MCF 10A (cell line): Measurements from ENCODE around the gene AGBL5. TPM values are rescaled to one million over a fixed set of nuclear protein-coding genes. Genes with fewer than 3 reads are reported as not detected.

Experiments used
- BruUV-seq: library from RNA; stranded (reverse); fragments of 400-500 nt; replicated peaks from 2 replicates; lab custom pipeline; 2021; lab: Mats Ljungman, UMichigan
- CTCF ChIA-PET: fragments of 300-600 bp; sonication (Branson Sonifier 250); formaldehyde crosslinking; extraction: SDS; loops from one replicate; lab custom pipeline; 2021; ENCODE audit warnings: antibody characterized with exemption, inconsistent platforms; lab: Yijun Ruan, JAX
- POLR2A ChIA-PET: fragments of 300-600, 350-650 bp; sonication (Branson Sonifier 250); formaldehyde crosslinking; extraction: SDS; loops from one replicate; lab custom pipeline; 2020; ENCODE audit warnings: antibody characterized with exemption, inconsistent platforms; lab: Yijun Ruan, JAX
- DNase-seq: peaks from one replicate; pipeline ENCODE4 v3.0.0-alpha.2; 2018; ENCODE audit not compliant: unreplicated experiment
- H3K27ac Mint-ChIP-seq: one replicate; pipeline ENCODE4 v1.8.0; 2022; ENCODE audit warnings: mild to moderate bottlenecking, low read depth, mixed read lengths; ENCODE audit not compliant: unreplicated experiment
- H3K27me3 Mint-ChIP-seq: one replicate; pipeline ENCODE4 v1.8.0; 2022; ENCODE audit warnings: mixed read lengths; ENCODE audit not compliant: insufficient read depth, unreplicated experiment
- H3K36me3 Mint-ChIP-seq: one replicate; pipeline ENCODE4 v1.8.0; 2022; ENCODE audit warnings: mild to moderate bottlenecking, moderate library complexity, mixed read lengths; ENCODE audit not compliant: insufficient read depth, unreplicated experiment
- H3K4me1 Mint-ChIP-seq: one replicate; pipeline ENCODE4 v1.8.0; 2022; ENCODE audit warnings: mixed read lengths; ENCODE audit not compliant: insufficient read depth, unreplicated experiment
- H3K4me3 Mint-ChIP-seq: one replicate; pipeline ENCODE4 v1.8.0; 2022; ENCODE audit warnings: mild to moderate bottlenecking, moderate library complexity, mixed read lengths; ENCODE audit not compliant: unreplicated experiment
- H3K9me3 Mint-ChIP-seq: one replicate; pipeline ENCODE4 v1.8.0; 2022; ENCODE audit warnings: mixed read lengths; ENCODE audit not compliant: unreplicated experiment
- intact Hi-C: fragments of 100-400 bp; cut with micrococcal nuclease; formaldehyde crosslinking; loops from 2 replicates; pipeline ENCODE4 v1.14.1; 2022
- total RNA-seq: library from RNA; stranded (reverse); gene quantifications from 2 replicates; pipeline ENCODE4 v1.2.3, GENCODE V29; 2022
- TF ChIP-seq, protein P1 (sequence below): fragments of 200-600 bp; IDR thresholded peaks from one replicate; pipeline ENCODE4 v1.8.0; 2022; ENCODE audit warnings: antibody characterized with exemption, mild to moderate bottlenecking; ENCODE audit not compliant: unreplicated experiment

AGBL5 gene
- total RNA-seq, 1 experiment from 2014 or later: 22.7 TPM

GRCh38 chr2:27019459-27019858 lies 32.0 kb upstream of the AGBL5 start:
- BruUV-seq: no TSS peak
- H3K9me3 Mint-ChIP-seq: no peaks in the 10 kb centered on the region
- intact Hi-C loops: no loop called here
- POLR2A ChIA-PET: interaction anchor here (1.8 kb wide), 1 partner anchor 15 kb away, joined by 4 read pairs; no protein-coding TSS in a partner anchor
- CTCF ChIA-PET: interaction anchor here (2.2 to 13.1 kb wide), 2 partner anchors 56 to 70 kb away, joined by 6 to 371 read pairs; no protein-coding TSS in a partner anchor
- DNase-seq: no peak
- H3K4me3 Mint-ChIP-seq: no peak overlapping the region
- H3K27ac Mint-ChIP-seq: no peak overlapping the region
- peaks cover 12% of the 10 kb centered on the region for H3K36me3 Mint-ChIP-seq
- peaks cover 22% of the 10 kb centered on the region for H3K4me1 Mint-ChIP-seq
- no peaks in the 10 kb centered on the region for H3K27me3 Mint-ChIP-seq
- TF ChIP-seq, protein P1, sequence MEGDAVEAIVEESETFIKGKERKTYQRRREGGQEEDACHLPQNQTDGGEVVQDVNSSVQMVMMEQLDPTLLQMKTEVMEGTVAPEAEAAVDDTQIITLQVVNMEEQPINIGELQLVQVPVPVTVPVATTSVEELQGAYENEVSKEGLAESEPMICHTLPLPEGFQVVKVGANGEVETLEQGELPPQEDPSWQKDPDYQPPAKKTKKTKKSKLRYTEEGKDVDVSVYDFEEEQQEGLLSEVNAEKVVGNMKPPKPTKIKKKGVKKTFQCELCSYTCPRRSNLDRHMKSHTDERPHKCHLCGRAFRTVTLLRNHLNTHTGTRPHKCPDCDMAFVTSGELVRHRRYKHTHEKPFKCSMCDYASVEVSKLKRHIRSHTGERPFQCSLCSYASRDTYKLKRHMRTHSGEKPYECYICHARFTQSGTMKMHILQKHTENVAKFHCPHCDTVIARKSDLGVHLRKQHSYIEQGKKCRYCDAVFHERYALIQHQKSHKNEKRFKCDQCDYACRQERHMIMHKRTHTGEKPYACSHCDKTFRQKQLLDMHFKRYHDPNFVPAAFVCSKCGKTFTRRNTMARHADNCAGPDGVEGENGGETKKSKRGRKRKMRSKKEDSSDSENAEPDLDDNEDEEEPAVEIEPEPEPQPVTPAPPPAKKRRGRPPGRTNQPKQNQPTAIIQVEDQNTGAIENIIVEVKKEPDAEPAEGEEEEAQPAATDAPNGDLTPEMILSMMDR: no peak

GRCh38 chr2:27019931-27020855 lies 31.3 kb upstream of the AGBL5 start:
- H3K27me3 Mint-ChIP-seq: no peaks in the 10 kb centered on the region
- no peak overlapping the region for H3K4me3 Mint-ChIP-seq
- TF ChIP-seq, protein P1: no peak
- POLR2A ChIA-PET: interaction anchor here (1.8 kb wide), 1 partner anchor 14 kb away, joined by 4 read pairs; no protein-coding TSS in a partner anchor
- H3K9me3 Mint-ChIP-seq: no peaks in the 10 kb centered on the region
- no peak overlapping the region for H3K27ac Mint-ChIP-seq
- peaks cover 18% of the 10 kb centered on the region for H3K36me3 Mint-ChIP-seq
- no peak for DNase-seq
- no TSS peak for BruUV-seq
- CTCF ChIA-PET: interaction anchor here (13.1 kb wide), 1 partner anchor 57 kb away, joined by 371 read pairs; no protein-coding TSS in a partner anchor
- intact Hi-C loops: no loop called here
- H3K4me1 Mint-ChIP-seq: peaks cover 20% of the 10 kb centered on the region

- DNase-seq: no peak
- intact Hi-C loops: no loop called here
- Mint-ChIP-seq H3K27ac (peak overlapping the region; percentile 22), H3K36me3 (peaks cover 20% of the 10 kb centered on the region), H3K9me3 (no peaks in the 10 kb centered on the region), H3K4me1 (peaks cover 13% of the 10 kb centered on the region), H3K27me3 (no peaks in the 10 kb centered on the region), H3K4me3 (no peak overlapping the region)
- POLR2A ChIA-PET: interaction anchor here (1.1 kb wide), 1 partner anchor 11 kb away, joined by 3 read pairs; no protein-coding TSS in a partner anchor
- CTCF ChIA-PET: interaction anchor here (1.2 to 13.1 kb wide), 2 partner anchors 58 to 67 kb away, joined by 3 to 371 read pairs; no protein-coding TSS in a partner anchor
- TF ChIP-seq, protein P1: no peak
- BruUV-seq: no TSS peak
Observed at GRCh38 chr2:27021253-27022049, 30.0 kb upstream of the AGBL5 start.
